Erythroblast (primary cell): Measurements from ENCODE around the gene UPP2.

Source experiments
- GATA1 ChIP-seq: IDR thresholded peaks from 2 replicates; pipeline ENCODE4 v1.6.1; 2011; ENCODE audit warnings: low read depth, mild to moderate bottlenecking, control low read depth, low read length, moderate library complexity
- POLR2A ChIP-seq: IDR thresholded peaks from 2 replicates; pipeline ENCODE4 v1.6.1; 2011; ENCODE audit warnings: mild to moderate bottlenecking, low read length

DNA sequence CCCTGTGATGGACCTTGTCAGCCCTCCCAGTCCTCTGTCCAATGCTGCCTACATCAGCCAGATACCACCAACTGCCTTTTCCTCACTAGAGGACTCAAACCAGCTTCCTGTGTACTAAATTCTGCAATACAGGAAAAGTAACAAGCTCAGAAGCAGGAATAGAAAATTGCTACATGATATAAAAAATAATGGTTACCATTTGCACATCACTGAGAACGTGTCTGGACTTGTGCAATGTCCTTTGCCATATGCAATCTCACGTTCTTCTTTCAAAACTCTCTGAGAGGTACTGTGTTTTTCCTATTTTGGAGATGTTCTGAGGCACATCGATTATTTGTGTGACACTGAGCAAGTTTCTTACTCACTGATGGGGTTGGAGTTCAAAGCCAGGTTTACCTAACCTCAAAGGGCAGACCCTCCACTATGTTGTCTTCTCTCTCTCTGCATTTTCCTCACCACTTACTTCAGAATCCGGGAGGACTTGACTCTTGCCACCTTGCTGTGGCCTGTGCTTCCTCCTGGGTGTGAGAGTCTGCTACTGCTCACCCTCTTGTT is 12.1 kb downstream of the UPP2 start:
- TF ChIP-seq GATA1 (no peak), POLR2A (no peak)
